ENCODE results near the gene TAS2R42.

Gene TAS2R42

GRCh38 chr12:11186837-11187236 is at the start of gene TAS2R42:
Gene TAS2R42 (minus strand): TSS chr12:11186937. CDS start chr12:11186937, 0 bp downstream.
- H3K27me3 ChIP-seq (ENCODE audit: control insufficient read depth in 2 of 2, insufficient read depth in 2 of 2, low read length in 2 of 2) = no peaks in the 10 kb centered on the region
- H3K27ac ChIP-seq (ENCODE audit: low read depth in 2 of 2, low read length in 2 of 2) = no peak within 1 kb of the TSS
- H3K9me3 ChIP-seq (ENCODE audit: control insufficient read depth in 2 of 2, low read length in 2 of 2) = no peaks in the 10 kb centered on the region
- no peak within 1 kb of the TSS for H3K9ac ChIP-seq (ENCODE audit: low read depth in 1 of 2, low read length in 2 of 2)
- no peak within 1 kb of the TSS for H3K4me3 ChIP-seq (ENCODE audit: low read length in 2 of 2)
- no peaks in the 10 kb centered on the region for H3K4me1 ChIP-seq (ENCODE audit: control insufficient read depth in 2 of 2, insufficient read depth in 2 of 2, low read length in 2 of 2)
- H3K36me3 ChIP-seq (ENCODE audit: control insufficient read depth in 2 of 2, insufficient read depth in 2 of 2, low read length in 2 of 2) = no peaks in the 10 kb centered on the region

- Histone ChIP-seq H3K4me1 (ENCODE audit: control insufficient read depth in 2 of 2, insufficient read depth in 2 of 2, low read length in 2 of 2) (no peaks in the 10 kb centered on the region), H3K27ac (ENCODE audit: low read depth in 2 of 2, low read length in 2 of 2) (no peak overlapping the region), H3K9me3 (ENCODE audit: control insufficient read depth in 2 of 2, low read length in 2 of 2) (no peaks in the 10 kb centered on the region), H3K36me3 (ENCODE audit: control insufficient read depth in 2 of 2, insufficient read depth in 2 of 2, low read length in 2 of 2) (no peaks in the 10 kb centered on the region), H3K4me3 (ENCODE audit: low read length in 2 of 2) (no peak overlapping the region), H3K27me3 (ENCODE audit: control insufficient read depth in 2 of 2, insufficient read depth in 2 of 2, low read length in 2 of 2) (no peaks in the 10 kb centered on the region), H3K9ac (ENCODE audit: low read depth in 1 of 2, low read length in 2 of 2) (no peak overlapping the region)
Observed at GRCh38 chr12:11233532-11233931, 46.8 kb upstream of the TAS2R42 start.

- Histone ChIP-seq H3K27me3 (ENCODE audit: control insufficient read depth in 2 of 2, insufficient read depth in 2 of 2, low read length in 2 of 2) (no peaks in the 10 kb centered on the region), H3K4me3 (ENCODE audit: low read length in 2 of 2) (no peak overlapping the region), H3K9me3 (ENCODE audit: control insufficient read depth in 2 of 2, low read length in 2 of 2) (no peaks in the 10 kb centered on the region), H3K36me3 (ENCODE audit: control insufficient read depth in 2 of 2, insufficient read depth in 2 of 2, low read length in 2 of 2) (no peaks in the 10 kb centered on the region), H3K9ac (ENCODE audit: low read depth in 1 of 2, low read length in 2 of 2) (no peak overlapping the region), H3K27ac (ENCODE audit: low read depth in 2 of 2, low read length in 2 of 2) (no peak overlapping the region), H3K4me1 (ENCODE audit: control insufficient read depth in 2 of 2, insufficient read depth in 2 of 2, low read length in 2 of 2) (no peaks in the 10 kb centered on the region)
Observed at GRCh38 chr12:11228296-11228879, 41.7 kb upstream of the TAS2R42 start.

- Histone ChIP-seq H3K9ac (ENCODE audit: low read depth in 1 of 2, low read length in 2 of 2) (no peak overlapping the region), H3K4me3 (ENCODE audit: low read length in 2 of 2) (no peak overlapping the region), H3K9me3 (ENCODE audit: control insufficient read depth in 2 of 2, low read length in 2 of 2) (no peaks in the 10 kb centered on the region), H3K27ac (ENCODE audit: low read depth in 2 of 2, low read length in 2 of 2) (no peak overlapping the region), H3K36me3 (ENCODE audit: control insufficient read depth in 2 of 2, insufficient read depth in 2 of 2, low read length in 2 of 2) (no peaks in the 10 kb centered on the region), H3K27me3 (ENCODE audit: control insufficient read depth in 2 of 2, insufficient read depth in 2 of 2, low read length in 2 of 2) (no peaks in the 10 kb centered on the region), H3K4me1 (ENCODE audit: control insufficient read depth in 2 of 2, insufficient read depth in 2 of 2, low read length in 2 of 2) (no peaks in the 10 kb centered on the region)
Observed at GRCh38 chr12:11227373-11227772, 40.6 kb upstream of the TAS2R42 start.

GRCh38 chr12:11209113-11209512 is 22.4 kb upstream of the TAS2R42 start:
- H3K9ac ChIP-seq (ENCODE audit: low read depth in 1 of 2, low read length in 2 of 2) = no peak overlapping the region
- no peak overlapping the region for H3K4me3 ChIP-seq (ENCODE audit: low read length in 2 of 2)
- no peak overlapping the region for H3K27ac ChIP-seq (ENCODE audit: low read depth in 2 of 2, low read length in 2 of 2)
- H3K4me1 ChIP-seq (ENCODE audit: control insufficient read depth in 2 of 2, insufficient read depth in 2 of 2, low read length in 2 of 2) = no peaks in the 10 kb centered on the region
- no peaks in the 10 kb centered on the region for H3K36me3 ChIP-seq (ENCODE audit: control insufficient read depth in 2 of 2, insufficient read depth in 2 of 2, low read length in 2 of 2)
- no peaks in the 10 kb centered on the region for H3K27me3 ChIP-seq (ENCODE audit: control insufficient read depth in 2 of 2, insufficient read depth in 2 of 2, low read length in 2 of 2)
- no peaks in the 10 kb centered on the region for H3K9me3 ChIP-seq (ENCODE audit: control insufficient read depth in 2 of 2, low read length in 2 of 2)

GRCh38 chr12:11204173-11204572 is 17.4 kb upstream of the TAS2R42 start:
- H3K9ac ChIP-seq (ENCODE audit: low read depth in 1 of 2, low read length in 2 of 2) = no peak overlapping the region
- H3K4me1 ChIP-seq (ENCODE audit: control insufficient read depth in 2 of 2, insufficient read depth in 2 of 2, low read length in 2 of 2) = no peaks in the 10 kb centered on the region
- no peak overlapping the region for H3K27ac ChIP-seq (ENCODE audit: low read depth in 2 of 2, low read length in 2 of 2)
- H3K36me3 ChIP-seq (ENCODE audit: control insufficient read depth in 2 of 2, insufficient read depth in 2 of 2, low read length in 2 of 2) = no peaks in the 10 kb centered on the region
- H3K27me3 ChIP-seq (ENCODE audit: control insufficient read depth in 2 of 2, insufficient read depth in 2 of 2, low read length in 2 of 2) = no peaks in the 10 kb centered on the region
- no peak overlapping the region for H3K4me3 ChIP-seq (ENCODE audit: low read length in 2 of 2)
- no peaks in the 10 kb centered on the region for H3K9me3 ChIP-seq (ENCODE audit: control insufficient read depth in 2 of 2, low read length in 2 of 2)

GRCh38 chr12:11202811-11203210 is 16.1 kb upstream of the TAS2R42 start:
- Histone ChIP-seq H3K9ac (ENCODE audit: low read depth in 1 of 2, low read length in 2 of 2) (no peak overlapping the region), H3K36me3 (ENCODE audit: control insufficient read depth in 2 of 2, insufficient read depth in 2 of 2, low read length in 2 of 2) (no peaks in the 10 kb centered on the region), H3K9me3 (ENCODE audit: control insufficient read depth in 2 of 2, low read length in 2 of 2) (no peaks in the 10 kb centered on the region), H3K4me1 (ENCODE audit: control insufficient read depth in 2 of 2, insufficient read depth in 2 of 2, low read length in 2 of 2) (no peaks in the 10 kb centered on the region), H3K27me3 (ENCODE audit: control insufficient read depth in 2 of 2, insufficient read depth in 2 of 2, low read length in 2 of 2) (no peaks in the 10 kb centered on the region), H3K27ac (ENCODE audit: low read depth in 2 of 2, low read length in 2 of 2) (no peak overlapping the region), H3K4me3 (ENCODE audit: low read length in 2 of 2) (no peak overlapping the region)

GRCh38 chr12:11183011-11183410 is 3.7 kb downstream of the TAS2R42 start:
- no peaks in the 10 kb centered on the region for H3K4me1 ChIP-seq (ENCODE audit: control insufficient read depth in 2 of 2, insufficient read depth in 2 of 2, low read length in 2 of 2)
- no peak overlapping the region for H3K27ac ChIP-seq (ENCODE audit: low read depth in 2 of 2, low read length in 2 of 2)
- no peak overlapping the region for H3K9ac ChIP-seq (ENCODE audit: low read depth in 1 of 2, low read length in 2 of 2)
- no peaks in the 10 kb centered on the region for H3K36me3 ChIP-seq (ENCODE audit: control insufficient read depth in 2 of 2, insufficient read depth in 2 of 2, low read length in 2 of 2)
- H3K4me3 ChIP-seq (ENCODE audit: low read length in 2 of 2) = no peak overlapping the region
- H3K27me3 ChIP-seq (ENCODE audit: control insufficient read depth in 2 of 2, insufficient read depth in 2 of 2, low read length in 2 of 2) = no peaks in the 10 kb centered on the region
- H3K9me3 ChIP-seq (ENCODE audit: control insufficient read depth in 2 of 2, low read length in 2 of 2) = no peaks in the 10 kb centered on the region

GRCh38 chr12:11182529-11182928 is 4.2 kb downstream of the TAS2R42 start:
- no peaks in the 10 kb centered on the region for H3K4me1 ChIP-seq (ENCODE audit: control insufficient read depth in 2 of 2, insufficient read depth in 2 of 2, low read length in 2 of 2)
- no peak overlapping the region for H3K4me3 ChIP-seq (ENCODE audit: low read length in 2 of 2)
- no peaks in the 10 kb centered on the region for H3K9me3 ChIP-seq (ENCODE audit: control insufficient read depth in 2 of 2, low read length in 2 of 2)
- no peaks in the 10 kb centered on the region for H3K36me3 ChIP-seq (ENCODE audit: control insufficient read depth in 2 of 2, insufficient read depth in 2 of 2, low read length in 2 of 2)
- H3K9ac ChIP-seq (ENCODE audit: low read depth in 1 of 2, low read length in 2 of 2) = no peak overlapping the region
- no peaks in the 10 kb centered on the region for H3K27me3 ChIP-seq (ENCODE audit: control insufficient read depth in 2 of 2, insufficient read depth in 2 of 2, low read length in 2 of 2)
- H3K27ac ChIP-seq (ENCODE audit: low read depth in 2 of 2, low read length in 2 of 2) = no peak overlapping the region

GRCh38 chr12:11178250-11178649 is 8.5 kb downstream of the TAS2R42 start:
- Histone ChIP-seq H3K27ac (ENCODE audit: low read depth in 2 of 2, low read length in 2 of 2) (no peak overlapping the region), H3K4me1 (ENCODE audit: control insufficient read depth in 2 of 2, insufficient read depth in 2 of 2, low read length in 2 of 2) (no peaks in the 10 kb centered on the region), H3K27me3 (ENCODE audit: control insufficient read depth in 2 of 2, insufficient read depth in 2 of 2, low read length in 2 of 2) (no peaks in the 10 kb centered on the region), H3K36me3 (ENCODE audit: control insufficient read depth in 2 of 2, insufficient read depth in 2 of 2, low read length in 2 of 2) (no peaks in the 10 kb centered on the region), H3K9me3 (ENCODE audit: control insufficient read depth in 2 of 2, low read length in 2 of 2) (no peaks in the 10 kb centered on the region), H3K9ac (ENCODE audit: low read depth in 1 of 2, low read length in 2 of 2) (no peak overlapping the region), H3K4me3 (ENCODE audit: low read length in 2 of 2) (no peak overlapping the region)

GRCh38 chr12:11174022-11174421 is 12.7 kb downstream of the TAS2R42 start:
- Histone ChIP-seq H3K27me3 (ENCODE audit: control insufficient read depth in 2 of 2, insufficient read depth in 2 of 2, low read length in 2 of 2) (no peaks in the 10 kb centered on the region), H3K9me3 (ENCODE audit: control insufficient read depth in 2 of 2, low read length in 2 of 2) (no peaks in the 10 kb centered on the region)

More at GRCh38 chr12:11174022-11174421, 12.7 kb downstream of the TAS2R42 start:
- Histone ChIP-seq H3K9ac (ENCODE audit: low read depth in 1 of 2, low read length in 2 of 2) (no peak overlapping the region), H3K4me1 (ENCODE audit: control insufficient read depth in 2 of 2, insufficient read depth in 2 of 2, low read length in 2 of 2) (peaks cover 9% of the 10 kb centered on the region in 2 donors), H3K4me3 (ENCODE audit: low read length in 2 of 2) (no peak overlapping the region), H3K27ac (ENCODE audit: low read depth in 2 of 2, low read length in 2 of 2) (no peak overlapping the region), H3K36me3 (ENCODE audit: control insufficient read depth in 2 of 2, insufficient read depth in 2 of 2, low read length in 2 of 2) (no peaks in the 10 kb centered on the region)
